ENCODE measurements around the gene LMOD2. TPM values are rescaled to one million over a fixed set of nuclear protein-coding genes. Genes with fewer than 3 reads are reported as not detected.

LMOD2 gene
- total RNA-seq, 1 donor from 2014 or later: not detected

DNA sequence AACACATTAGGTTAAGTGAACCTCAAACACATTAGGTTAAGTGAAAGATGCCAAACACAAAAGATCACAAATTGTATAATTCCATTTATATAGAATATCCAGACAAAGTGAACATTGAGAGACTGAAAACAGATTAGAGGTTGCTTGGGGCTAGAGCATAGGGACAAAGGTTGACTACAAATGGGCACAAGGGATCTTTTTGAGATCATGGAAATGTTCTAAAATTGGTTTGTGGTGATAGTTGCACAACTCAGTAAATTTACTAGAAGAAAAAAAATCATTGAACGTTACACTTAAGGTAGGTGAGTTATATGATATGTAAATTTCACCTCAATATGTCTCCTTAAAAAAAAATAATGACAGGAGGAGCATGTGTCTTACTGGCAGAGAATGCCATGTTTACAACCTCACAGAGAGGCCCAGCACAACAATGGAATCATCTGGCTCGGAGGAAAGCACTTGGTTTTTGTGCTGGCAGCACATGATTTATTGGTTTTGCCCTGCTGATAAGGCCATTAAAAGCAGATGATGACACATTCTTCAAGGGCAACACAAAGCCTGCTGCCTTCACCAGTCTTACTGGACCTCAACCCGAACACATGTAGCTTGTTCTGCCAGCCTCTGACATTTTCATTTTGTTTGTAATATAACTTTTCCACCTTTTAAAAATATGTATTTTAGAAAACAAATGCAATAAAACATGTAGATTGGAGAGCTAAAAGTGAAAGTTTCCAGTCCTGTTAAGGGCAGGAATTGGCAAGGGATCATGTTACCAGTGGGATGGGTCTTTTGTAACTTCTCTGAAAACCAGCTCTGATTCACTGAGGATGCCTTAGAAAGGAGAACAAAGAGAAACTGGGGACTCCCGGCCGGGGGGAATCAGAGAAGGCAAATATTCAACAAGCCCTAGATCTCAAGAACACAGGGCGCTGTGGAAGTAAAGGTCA is 11.9 kb upstream of the LMOD2 start:
- no peaks in the 10 kb centered on the region for H3K27me3 Mint-ChIP-seq (ENCODE audit: low read depth, unreplicated experiment)
- Histone ChIP-seq H3K79me2 (ENCODE audit: insufficient read depth, low read length) (no peaks in the 10 kb centered on the region), H3K27me3 (ENCODE audit: insufficient read depth, low read length) (no peaks in the 10 kb centered on the region), H3K4me3 (ENCODE audit: insufficient read depth, low read depth, low read length) (no peak overlapping the region), H3K27ac (ENCODE audit: low read depth, low read length) (no peak overlapping the region), H4K20me1 (ENCODE audit: insufficient read depth, low read length) (no peaks in the 10 kb centered on the region), H2AFZ (ENCODE audit: low read depth, low read length) (peak overlapping the region; percentile 23), H3K4me1 (ENCODE audit: insufficient read depth, low read length) (peaks cover 11% of the 10 kb centered on the region), H3K9ac (ENCODE audit: low read length) (peak overlapping the region; percentile 41), H3K36me3 (ENCODE audit: insufficient read depth, low read length) (no peaks in the 10 kb centered on the region), H3K9me3 (ENCODE audit: insufficient read depth, low read depth, low read length) (no peaks in the 10 kb centered on the region), H3K4me2 (ENCODE audit: low read length) (peak overlapping the region; percentile 73)
- FAIRE-seq (no peak), DNase-seq (ENCODE audit: low read depth) (peak; percentile 77)
- H3K36me3 Mint-ChIP-seq (ENCODE audit: low read depth, unreplicated experiment): peaks cover 2% of the 10 kb centered on the region
- H3K9me3 Mint-ChIP-seq (ENCODE audit: unreplicated experiment): peaks cover 2% of the 10 kb centered on the region
- no peak overlapping the region for H3K4me3 Mint-ChIP-seq (ENCODE audit: unreplicated experiment)
- no peak for TF ChIP-seq EZH2 (IDR thresholded peaks at IDR 0.05; ENCODE audit: insufficient read depth, low read length)
- TF ChIP-seq, protein P1, sequence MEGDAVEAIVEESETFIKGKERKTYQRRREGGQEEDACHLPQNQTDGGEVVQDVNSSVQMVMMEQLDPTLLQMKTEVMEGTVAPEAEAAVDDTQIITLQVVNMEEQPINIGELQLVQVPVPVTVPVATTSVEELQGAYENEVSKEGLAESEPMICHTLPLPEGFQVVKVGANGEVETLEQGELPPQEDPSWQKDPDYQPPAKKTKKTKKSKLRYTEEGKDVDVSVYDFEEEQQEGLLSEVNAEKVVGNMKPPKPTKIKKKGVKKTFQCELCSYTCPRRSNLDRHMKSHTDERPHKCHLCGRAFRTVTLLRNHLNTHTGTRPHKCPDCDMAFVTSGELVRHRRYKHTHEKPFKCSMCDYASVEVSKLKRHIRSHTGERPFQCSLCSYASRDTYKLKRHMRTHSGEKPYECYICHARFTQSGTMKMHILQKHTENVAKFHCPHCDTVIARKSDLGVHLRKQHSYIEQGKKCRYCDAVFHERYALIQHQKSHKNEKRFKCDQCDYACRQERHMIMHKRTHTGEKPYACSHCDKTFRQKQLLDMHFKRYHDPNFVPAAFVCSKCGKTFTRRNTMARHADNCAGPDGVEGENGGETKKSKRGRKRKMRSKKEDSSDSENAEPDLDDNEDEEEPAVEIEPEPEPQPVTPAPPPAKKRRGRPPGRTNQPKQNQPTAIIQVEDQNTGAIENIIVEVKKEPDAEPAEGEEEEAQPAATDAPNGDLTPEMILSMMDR (IDR thresholded peaks at IDR 0.05; ENCODE audit: insufficient read depth, low read depth, low read length): no peak
- peak overlapping the region; percentile 69 for H3K27ac Mint-ChIP-seq (ENCODE audit: unreplicated experiment)
- H3K4me1 Mint-ChIP-seq (ENCODE audit: low read depth, unreplicated experiment): peaks cover 19% of the 10 kb centered on the region

DNA sequence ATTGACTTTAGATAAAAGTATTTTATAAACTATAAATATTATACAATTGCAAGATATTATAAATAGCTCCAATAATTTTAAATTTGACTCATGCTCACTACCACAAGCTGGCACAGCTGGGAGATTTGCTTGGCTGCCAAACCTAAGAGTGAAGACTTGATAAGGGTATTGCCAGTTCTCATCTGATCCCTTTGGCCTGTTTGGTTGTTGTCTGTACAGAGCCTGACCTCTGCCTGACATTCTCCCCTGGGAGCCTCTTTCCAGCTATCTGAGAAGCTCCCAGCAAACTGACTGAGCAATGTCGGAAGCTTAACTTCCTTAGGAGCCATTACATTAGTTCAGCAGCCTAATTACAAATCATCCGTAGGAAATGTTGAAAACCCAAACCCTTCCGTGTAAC is 10.2 kb upstream of the LMOD2 start:
- peaks cover 2% of the 10 kb centered on the region for H3K9me3 Mint-ChIP-seq (ENCODE audit: unreplicated experiment)
- DNase-seq (ENCODE audit: low read depth) (no peak), FAIRE-seq (no peak)
- Histone ChIP-seq H3K9me3 (ENCODE audit: insufficient read depth, low read depth, low read length) (no peaks in the 10 kb centered on the region), H3K27me3 (ENCODE audit: insufficient read depth, low read length) (no peaks in the 10 kb centered on the region), H2AFZ (ENCODE audit: low read depth, low read length) (no peak overlapping the region), H3K79me2 (ENCODE audit: insufficient read depth, low read length) (no peaks in the 10 kb centered on the region), H3K4me2 (ENCODE audit: low read length) (no peak overlapping the region), H3K4me1 (ENCODE audit: insufficient read depth, low read length) (peaks cover 11% of the 10 kb centered on the region), H3K4me3 (ENCODE audit: insufficient read depth, low read depth, low read length) (no peak overlapping the region), H4K20me1 (ENCODE audit: insufficient read depth, low read length) (no peaks in the 10 kb centered on the region), H3K9ac (ENCODE audit: low read length) (no peak overlapping the region), H3K27ac (ENCODE audit: low read depth, low read length) (no peak overlapping the region), H3K36me3 (ENCODE audit: insufficient read depth, low read length) (no peaks in the 10 kb centered on the region)
- TF ChIP-seq EZH2 (IDR thresholded peaks at IDR 0.05; ENCODE audit: insufficient read depth, low read length): no peak
- TF ChIP-seq, protein P1 (IDR thresholded peaks at IDR 0.05; ENCODE audit: insufficient read depth, low read depth, low read length): no peak
- H3K4me1 Mint-ChIP-seq (ENCODE audit: low read depth, unreplicated experiment): peaks cover 19% of the 10 kb centered on the region
- H3K36me3 Mint-ChIP-seq (ENCODE audit: low read depth, unreplicated experiment): peaks cover 2% of the 10 kb centered on the region
- H3K27me3 Mint-ChIP-seq (ENCODE audit: low read depth, unreplicated experiment): no peaks in the 10 kb centered on the region
- H3K4me3 Mint-ChIP-seq (ENCODE audit: unreplicated experiment): no peak overlapping the region
- H3K27ac Mint-ChIP-seq (ENCODE audit: unreplicated experiment): no peak overlapping the region
